Peyer's patch (tissue), 4 donors: Measurements from ENCODE around the gene DEPP1. TPM values are rescaled to one million over a fixed set of nuclear protein-coding genes. Genes with fewer than 3 reads are reported as not detected.
A peak's percentile ranks its signal among the peaks of the same experiment; 100 is the strongest.

ENCODE experiments used
- DNase-seq, 3 donors: peaks; one replicate each; pipeline ENCODE4 v3.0.0-alpha.2; 2017 to 2019
- H3K27ac ChIP-seq, 4 donors: fragments of 200-600 bp; sonication (generic); one replicate each; pipeline ENCODE4 v1.5.1; 2016 to 2019
- H3K27me3 ChIP-seq, 2 donors: fragments of 200-600 bp; sonication (generic); one replicate each; pipeline ENCODE4 v1.5.1; 2019
- H3K36me3 ChIP-seq, 3 donors: fragments of 200-600 bp; sonication (generic); one replicate each; pipeline ENCODE4 v1.5.1; 2016 to 2019
- H3K4me1 ChIP-seq, 4 donors: fragments of 200-600 bp; sonication (generic); one replicate each; pipeline ENCODE4 v1.5.1; 2016 to 2019
- H3K4me3 ChIP-seq, 4 donors: fragments of 200-600 bp; sonication (generic); 1 replicate in 3 of 4; 2 replicates in 1 of 4; pipeline ENCODE4 v1.5.1; 2016 to 2019; ENCODE audit warnings: mild to moderate bottlenecking in 1 of 4
- H3K9me3 ChIP-seq, 4 donors: fragments of 200-600 bp; sonication (generic); one replicate each; pipeline ENCODE4 v1.5.1; 2016 to 2019; ENCODE audit warnings: mild to moderate bottlenecking in 1 of 4
- POLR2A ChIP-seq, 2 donors: fragments of 450-650 bp; IDR thresholded peaks; one replicate each; pipeline ENCODE4 v1.5.1; 2017; ENCODE audit warnings: antibody characterized with exemption in 2 of 2, mild to moderate bottlenecking in 2 of 2, moderate library complexity in 2 of 2
- total RNA-seq, 4 donors: library from RNA; depleted of rRNA; stranded (reverse); fragments of >200 nt; gene quantifications; one replicate each; pipeline ENCODE4 v1.1.0, GENCODE V29; 2016
- TF ChIP-seq, protein P1 (sequence below), 6 experiments: fragments of 450-650 bp in 4 of 6; fragments of 200-600 bp in 2 of 6; sonication (generic) in 1 of 6; IDR thresholded peaks; one replicate each; pipeline ENCODE4 v1.5.1; 2017 to 2019; ENCODE audit warnings: antibody characterized with exemption in 6 of 6, mild to moderate bottlenecking in 3 of 6, moderate library complexity in 1 of 6

Gene DEPP1
- total RNA-seq, 4 donors from 2014 or later = 3.9 to 96.0 (median 49.8) TPM

DNA sequence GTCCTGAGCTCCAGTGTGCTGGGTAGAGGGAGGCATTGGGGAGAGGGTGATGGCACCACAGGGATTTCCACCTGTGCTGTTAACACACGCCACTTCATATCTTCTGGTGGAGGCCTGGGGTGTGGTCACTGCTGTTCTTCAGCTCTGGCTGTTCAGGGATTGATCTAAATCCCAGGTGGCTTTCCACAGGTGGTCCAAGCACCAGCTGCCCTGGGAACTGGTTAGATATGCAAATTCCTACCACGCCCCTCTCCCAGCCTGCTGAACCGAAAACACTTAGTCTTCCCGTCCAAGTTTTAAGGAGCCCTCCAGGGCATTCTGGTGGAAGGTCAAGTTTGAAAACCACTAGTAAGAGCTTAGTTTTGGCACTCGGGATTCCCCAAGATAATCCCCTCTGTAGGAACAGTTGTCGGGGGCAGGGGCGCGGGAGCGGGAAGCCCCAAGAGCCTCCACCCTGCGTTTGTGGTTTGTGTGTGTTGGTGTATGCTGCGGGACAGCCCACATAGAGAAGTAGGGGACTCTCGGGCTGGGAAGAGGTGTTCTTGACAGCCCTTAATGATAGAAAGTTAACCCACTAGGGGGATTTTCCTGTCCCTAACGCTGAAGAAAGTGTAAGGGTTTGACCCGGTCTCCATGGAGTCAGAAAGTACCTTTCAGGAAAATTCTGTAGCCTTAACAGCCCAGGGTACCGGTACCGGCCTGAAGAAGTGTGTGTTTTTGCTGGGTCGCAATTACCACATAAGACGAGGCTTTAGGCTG is 5.1 kb downstream of the DEPP1 start:
- TF ChIP-seq, protein P1, sequence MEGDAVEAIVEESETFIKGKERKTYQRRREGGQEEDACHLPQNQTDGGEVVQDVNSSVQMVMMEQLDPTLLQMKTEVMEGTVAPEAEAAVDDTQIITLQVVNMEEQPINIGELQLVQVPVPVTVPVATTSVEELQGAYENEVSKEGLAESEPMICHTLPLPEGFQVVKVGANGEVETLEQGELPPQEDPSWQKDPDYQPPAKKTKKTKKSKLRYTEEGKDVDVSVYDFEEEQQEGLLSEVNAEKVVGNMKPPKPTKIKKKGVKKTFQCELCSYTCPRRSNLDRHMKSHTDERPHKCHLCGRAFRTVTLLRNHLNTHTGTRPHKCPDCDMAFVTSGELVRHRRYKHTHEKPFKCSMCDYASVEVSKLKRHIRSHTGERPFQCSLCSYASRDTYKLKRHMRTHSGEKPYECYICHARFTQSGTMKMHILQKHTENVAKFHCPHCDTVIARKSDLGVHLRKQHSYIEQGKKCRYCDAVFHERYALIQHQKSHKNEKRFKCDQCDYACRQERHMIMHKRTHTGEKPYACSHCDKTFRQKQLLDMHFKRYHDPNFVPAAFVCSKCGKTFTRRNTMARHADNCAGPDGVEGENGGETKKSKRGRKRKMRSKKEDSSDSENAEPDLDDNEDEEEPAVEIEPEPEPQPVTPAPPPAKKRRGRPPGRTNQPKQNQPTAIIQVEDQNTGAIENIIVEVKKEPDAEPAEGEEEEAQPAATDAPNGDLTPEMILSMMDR (IDR thresholded peaks at IDR 0.05) = no peak
- no peak for TF ChIP-seq POLR2A (IDR thresholded peaks at IDR 0.05)
- Histone ChIP-seq H3K27ac (peak overlapping the region; percentile 59 to 84 (median 72)), H3K4me3 (no peak overlapping the region)

DNA sequence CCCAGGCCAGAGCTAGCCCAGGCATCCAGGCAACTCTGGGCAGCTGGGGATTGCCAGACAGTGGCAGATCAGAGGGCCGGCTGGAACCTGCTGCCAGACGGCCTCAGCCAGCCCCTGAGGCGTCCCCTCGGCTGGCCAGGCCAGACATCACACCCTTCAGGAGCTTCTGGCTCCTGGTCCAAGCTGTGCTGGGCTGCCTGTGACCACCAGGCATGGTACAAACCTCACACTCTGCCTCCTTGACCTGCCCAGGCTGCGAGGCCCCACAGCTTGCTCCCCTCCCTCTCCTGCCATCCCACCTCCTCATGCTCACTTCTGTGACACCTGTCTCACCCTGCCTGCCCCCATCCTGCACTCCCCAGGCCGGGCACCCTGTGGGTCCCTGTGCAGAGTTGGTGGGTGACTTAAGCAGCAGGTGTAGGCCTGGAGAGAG is 5.7 kb downstream of the DEPP1 start:
- peak overlapping the region in 2 of 4 donors; percentile 63 to 81 for H3K27ac ChIP-seq
- H3K4me3 ChIP-seq = no peak overlapping the region
- H3K27me3 ChIP-seq = no peaks in the 10 kb centered on the region
- TF ChIP-seq, protein P1 (IDR thresholded peaks at IDR 0.05) = no peak
- H3K4me1 ChIP-seq = peaks cover 8 to 24% (median 15%) of the 10 kb centered on the region in 4 donors
- H3K36me3 ChIP-seq = peaks cover 0 to 18% (median 0%) of the 10 kb centered on the region in 3 donors
- peak in 1 of 3 donors; percentile 48 for DNase-seq
- H3K9me3 ChIP-seq = no peaks in the 10 kb centered on the region

More for the DNA sequence above, 5.1 kb downstream of the DEPP1 start:
- Histone ChIP-seq H3K9me3 (no peaks in the 10 kb centered on the region), H3K4me1 (peaks cover 5 to 30% (median 10%) of the 10 kb centered on the region in 4 donors), H3K36me3 (peaks cover 0 to 18% (median 0%) of the 10 kb centered on the region in 3 donors), H3K27me3 (no peaks in the 10 kb centered on the region)
- DNase-seq = peak in 1 of 3 donors; percentile 46

DNA sequence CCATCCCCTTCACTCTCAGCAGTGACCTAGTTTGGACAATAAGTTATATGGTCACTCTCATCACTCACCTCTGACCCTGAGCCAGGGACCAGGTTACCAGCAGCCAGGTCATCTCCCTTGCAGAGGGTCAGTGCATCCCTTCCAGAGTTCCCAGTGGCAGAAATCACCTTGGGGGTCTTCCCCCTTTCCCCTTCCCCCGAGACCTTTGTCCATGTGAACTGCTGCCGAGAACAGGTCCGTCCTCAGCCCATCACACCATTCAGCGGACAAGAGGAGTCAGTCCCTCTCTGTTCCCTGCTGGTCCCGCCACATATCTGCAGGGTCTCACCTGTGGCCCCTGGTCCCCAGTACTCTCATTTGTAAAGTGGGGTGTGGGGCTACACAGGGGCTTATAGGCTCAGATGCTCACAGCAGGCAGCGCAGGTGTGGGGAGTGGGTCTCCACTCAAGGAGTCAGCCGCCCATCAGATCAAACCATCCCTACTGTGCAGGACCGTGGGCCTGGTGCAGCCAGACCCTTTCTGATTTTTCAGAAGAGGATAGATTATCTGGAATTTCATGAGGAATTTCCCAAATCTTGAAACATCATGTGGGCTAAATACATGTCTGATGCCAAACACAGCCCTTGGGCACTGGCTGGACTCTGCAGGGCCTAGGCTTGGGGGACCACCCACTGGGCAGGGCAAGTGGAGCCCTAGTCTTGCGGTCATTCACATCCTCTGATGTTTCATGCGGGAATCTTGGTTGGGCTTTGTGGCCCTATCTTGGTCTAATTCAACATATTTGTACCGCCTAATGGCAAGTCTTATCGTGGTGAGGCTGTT is 6.5 kb downstream of the DEPP1 start:
- peaks cover 8 to 25% (median 20%) of the 10 kb centered on the region in 4 donors for H3K4me1 ChIP-seq
- H3K4me3 ChIP-seq = no peak overlapping the region
- no peak for TF ChIP-seq POLR2A (IDR thresholded peaks at IDR 0.05)
- TF ChIP-seq, protein P1 (IDR thresholded peaks at IDR 0.05) = no peak
- DNase-seq = peak in 1 of 3 donors; percentile 29
- peaks cover 0 to 18% (median 0%) of the 10 kb centered on the region in 3 donors for H3K36me3 ChIP-seq
- H3K27me3 ChIP-seq = no peaks in the 10 kb centered on the region
- H3K9me3 ChIP-seq = no peaks in the 10 kb centered on the region
- H3K27ac ChIP-seq = no peak overlapping the region

DNA sequence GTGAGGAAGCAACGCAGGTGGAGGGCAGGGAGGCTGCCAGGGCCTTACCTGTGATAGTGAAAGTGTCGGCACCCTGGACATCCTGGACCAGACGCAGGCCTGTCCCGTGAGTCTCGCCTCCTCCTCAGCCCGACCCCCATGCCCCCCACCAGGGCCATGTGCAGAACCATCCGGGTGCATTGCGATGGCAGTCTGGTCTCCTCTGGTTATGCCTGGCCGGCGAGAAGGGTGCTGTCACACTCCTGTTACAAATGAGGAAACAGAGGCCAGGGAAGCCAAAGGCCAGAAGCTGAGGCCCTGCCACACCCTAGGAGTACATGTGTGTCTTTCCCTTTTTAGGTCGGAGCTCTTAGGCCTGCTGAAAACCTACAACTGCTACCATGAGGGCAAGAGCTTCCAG is 7.2 kb downstream of the DEPP1 start:
- Histone ChIP-seq H3K36me3 (peaks cover 0 to 18% (median 0%) of the 10 kb centered on the region in 3 donors), H3K27ac (no peak overlapping the region), H3K4me1 (peaks cover 8 to 30% (median 22%) of the 10 kb centered on the region in 4 donors), H3K27me3 (no peaks in the 10 kb centered on the region), H3K9me3 (no peaks in the 10 kb centered on the region), H3K4me3 (no peak overlapping the region)
- TF ChIP-seq, protein P1 (IDR thresholded peaks at IDR 0.05) = no peak
- no peak for TF ChIP-seq POLR2A (IDR thresholded peaks at IDR 0.05)
- DNase-seq = no peak

DNA sequence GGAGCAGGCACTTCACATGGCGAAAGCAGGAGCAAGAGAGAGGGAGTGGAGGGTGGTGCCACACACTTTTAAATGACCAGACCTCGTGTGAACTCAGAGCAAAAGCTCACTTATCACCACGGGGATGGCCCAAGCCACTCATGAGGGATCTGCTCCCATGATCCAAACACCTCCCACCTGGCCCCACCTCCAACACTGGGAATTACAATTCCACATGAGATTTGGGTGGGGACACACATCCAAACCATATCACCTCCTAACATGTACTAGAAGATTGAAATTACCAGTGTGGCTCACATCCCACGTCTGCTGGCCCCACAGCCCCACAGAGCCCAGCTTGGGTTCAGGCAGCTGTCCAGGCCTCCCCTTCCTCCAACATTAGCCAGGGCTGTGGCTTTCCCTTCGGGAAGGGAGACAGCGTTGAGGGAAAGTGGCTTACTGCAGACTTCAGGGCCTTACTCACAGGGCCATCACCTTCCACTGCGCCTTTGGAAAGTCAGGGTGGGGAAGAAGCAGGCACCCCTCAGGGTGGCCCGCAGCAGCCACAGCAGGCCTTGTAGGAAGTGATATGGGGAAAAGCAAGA is 7.7 kb downstream of the DEPP1 start:
- Histone ChIP-seq H3K27ac (no peak overlapping the region), H3K9me3 (no peaks in the 10 kb centered on the region), H3K4me1 (peaks cover 8 to 33% (median 28%) of the 10 kb centered on the region in 4 donors), H3K27me3 (no peaks in the 10 kb centered on the region), H3K4me3 (no peak overlapping the region), H3K36me3 (peaks cover 0 to 18% (median 0%) of the 10 kb centered on the region in 3 donors)
- no peak for TF ChIP-seq POLR2A (IDR thresholded peaks at IDR 0.05)
- TF ChIP-seq, protein P1 (IDR thresholded peaks at IDR 0.05) = no peak
- DNase-seq = no peak
